GM23338 (cell line): ENCODE results near the gene SMG9. TPM values are rescaled to one million over a fixed set of nuclear protein-coding genes. Genes with fewer than 3 reads are reported as not detected.

ENCODE experiments used
- ATAC-seq: fragments of 200-7000 bp; cut with Tn5 transposase; 3 replicates; pipeline ENCODE4 v1.9.1; 2020
- DNase-seq: peaks from one replicate; pipeline ENCODE4 v3.0.0-alpha.2; 2015; ENCODE audit warnings: low spot score
- H2AFZ ChIP-seq: fragments of 200-600 bp; sonication (generic); 2 replicates; pipeline ENCODE4 v1.8.0; 2016; ENCODE audit warnings: antibody characterized with exemption, mild to moderate bottlenecking, moderate library complexity
- H3F3A ChIP-seq: fragments of 200-600 bp; sonication (generic); replicated peaks from 2 replicates; pipeline ENCODE4 v1.8.0; 2017; ENCODE audit warnings: antibody characterized with exemption, mixed run types, low read depth
- H3K27ac ChIP-seq: fragments of 200-600 bp; sonication (generic); 2 replicates; pipeline ENCODE4 v1.6.1; 2016; ENCODE audit warnings: low read depth
- H3K27me3 ChIP-seq: fragments of 200-600 bp; sonication (generic); 2 replicates; pipeline ENCODE4 v1.8.0; 2016; ENCODE audit warnings: mild to moderate bottlenecking, mixed run types, moderate library complexity; ENCODE audit not compliant: insufficient read depth
- H3K36me3 ChIP-seq: fragments of 200-600 bp; sonication (generic); 2 replicates; pipeline ENCODE4 v1.8.0; 2016; ENCODE audit warnings: mild to moderate bottlenecking; ENCODE audit not compliant: insufficient read depth
- H3K4me1 ChIP-seq: fragments of 200-600 bp; sonication (generic); 2 replicates; pipeline ENCODE4 v1.8.0; 2016; ENCODE audit warnings: mild to moderate bottlenecking, moderate library complexity; ENCODE audit not compliant: insufficient read depth
- H3K4me2 ChIP-seq: fragments of 200-600 bp; sonication (generic); 2 replicates; pipeline ENCODE4 v1.7.1; 2017; ENCODE audit warnings: mixed run types
- H3K4me3 ChIP-seq: fragments of 200-600 bp; sonication (generic); 2 replicates; pipeline ENCODE4 v1.6.1; 2016; ENCODE audit warnings: mixed run types
- H3K79me2 ChIP-seq: fragments of 200-600 bp; sonication (generic); replicated peaks from 2 replicates; pipeline ENCODE4 v1.8.0; 2017; ENCODE audit warnings: mild to moderate bottlenecking; ENCODE audit not compliant: insufficient read depth
- H3K9me2 ChIP-seq: fragments of 200-600 bp; sonication (generic); 2 replicates; pipeline ENCODE4 v1.8.0; 2017; ENCODE audit not compliant: insufficient read depth
- H4K20me1 ChIP-seq: fragments of 200-600 bp; sonication (generic); replicated peaks from 2 replicates; pipeline ENCODE4 v1.8.0; 2017; ENCODE audit warnings: mild to moderate bottlenecking; ENCODE audit not compliant: insufficient read depth
- H3K27ac Mint-ChIP-seq: 2 replicates; pipeline ENCODE4 v1.8.0; 2020; ENCODE audit warnings: inconsistent platforms, mild to moderate bottlenecking, moderate library complexity, mixed read lengths
- H3K27me3 Mint-ChIP-seq: 3 replicates; pipeline ENCODE4 v1.8.0; 2022; ENCODE audit warnings: low read depth, mild to moderate bottlenecking, moderate library complexity, mixed read lengths, inconsistent platforms; ENCODE audit not compliant: insufficient read depth, poor library complexity
- H3K36me3 Mint-ChIP-seq: 3 replicates; pipeline ENCODE4 v1.8.0; 2021; ENCODE audit warnings: low read depth, mild to moderate bottlenecking, inconsistent platforms, moderate library complexity, mixed read lengths
- H3K4me1 Mint-ChIP-seq: 3 replicates; pipeline ENCODE4 v1.8.0; 2020; ENCODE audit warnings: mild to moderate bottlenecking, inconsistent platforms, mixed read lengths
- H3K4me3 Mint-ChIP-seq: 3 replicates; pipeline ENCODE4 v1.8.0; 2021; ENCODE audit warnings: moderate library complexity, mild to moderate bottlenecking, inconsistent platforms, mixed read lengths
- H3K9me3 Mint-ChIP-seq: 3 replicates; pipeline ENCODE4 v1.8.0; 2020; ENCODE audit warnings: moderate library complexity, mild to moderate bottlenecking, inconsistent platforms, mixed read lengths
- CREB1 ChIP-seq: fragments of 250-450 bp; sonication (Bioruptor Pico); IDR thresholded peaks from 2 replicates; pipeline ENCODE4 v1.5.0; 2020; ENCODE audit warnings: low read depth, mild to moderate bottlenecking, moderate library complexity
- CTCF ChIP-seq, 2 experiments: fragments of 200-600 bp in 1 of 2; sonication (generic) in 1 of 2; conservative IDR thresholded peaks; 2 replicates each; pipeline versions ENCODE4 v1.5.1 to v1.6.1; 2016 to 2017; ENCODE audit warnings: antibody characterized with exemption in 2 of 2, low read depth in 2 of 2, mild to moderate bottlenecking in 2 of 2, moderate library complexity in 1 of 2
- EZH2phosphoT487 ChIP-seq: fragments of 200-600 bp; sonication (generic); IDR thresholded peaks from one replicate; pipeline ENCODE4 v1.8.1; 2018; ENCODE audit warnings: antibody characterized with exemption; ENCODE audit not compliant: unreplicated experiment
- JUNB ChIP-seq: IDR thresholded peaks from one replicate; pipeline ENCODE4 v1.6.1; 2016; ENCODE audit warnings: antibody characterized with exemption; ENCODE audit not compliant: unreplicated experiment
- NANOG ChIP-seq: IDR thresholded peaks from 2 replicates; pipeline ENCODE4 v1.6.1; 2016; ENCODE audit warnings: antibody characterized with exemption, borderline replicate concordance
- REST ChIP-seq: IDR thresholded peaks from one replicate; pipeline ENCODE4 v1.6.1; 2018; ENCODE audit warnings: antibody characterized with exemption; ENCODE audit not compliant: unreplicated experiment
- STAT1 ChIP-seq: IDR thresholded peaks from one replicate; pipeline ENCODE4 v1.6.1; 2016; ENCODE audit warnings: antibody characterized with exemption; ENCODE audit not compliant: unreplicated experiment
- ZNF331 ChIP-seq: fragments of 250-450 bp; sonication (Bioruptor Pico); IDR thresholded peaks from 2 replicates; pipeline ENCODE4 v1.5.0; 2020; ENCODE audit warnings: low read depth, mild to moderate bottlenecking, moderate library complexity
- polyA plus RNA-seq: library from polyadenylated mRNA; unstranded; fragments of >200 nt; fragmentation: Nextera tagmentation; extraction: Ambion mirVana; gene quantifications from 2 replicates; pipeline ENCODE4 v1.2.1, GENCODE V29; 2016
- total RNA-seq: library from RNA; depleted of rRNA; stranded (reverse); fragments of >200 nt; shearing (Covaris generic); gene quantifications from 2 replicates; pipeline ENCODE4 v1.2.3, GENCODE V29; 2014
- TF ChIP-seq, protein P1 (sequence below): fragments of 250-450 bp; sonication (Bioruptor Pico); IDR thresholded peaks from 2 replicates; pipeline ENCODE4 v1.5.0; 2020; ENCODE audit warnings: mild to moderate bottlenecking, moderate library complexity

Gene SMG9
- total and polyA plus RNA-seq, 2 experiments from 2014 or later = 13.2 to 14.0 TPM

DNA sequence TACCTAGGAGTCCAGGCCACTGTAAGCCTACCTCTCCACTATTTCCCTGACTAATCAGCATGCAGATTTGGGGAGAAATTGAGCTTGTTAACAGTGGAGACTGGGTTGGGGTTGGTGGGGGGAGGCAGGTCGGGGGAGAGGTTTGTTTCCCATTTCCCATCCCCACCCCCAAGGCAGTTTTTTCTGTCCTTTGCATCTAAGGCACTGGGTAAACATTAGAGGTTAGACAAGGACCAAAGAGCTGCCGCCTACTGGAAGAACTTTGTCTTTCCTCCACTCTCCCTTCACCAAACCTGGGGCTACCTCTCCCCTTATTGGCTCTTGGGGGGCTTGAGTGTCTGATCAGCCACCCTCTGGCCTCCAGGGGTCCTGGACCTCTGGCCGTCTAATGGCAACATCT, 25.1 kb upstream of the SMG9 start:
- Mint-ChIP-seq H3K27me3 (peaks cover 26% of the 10 kb centered on the region), H3K9me3 (no peaks in the 10 kb centered on the region; the same call in 2 of the 3 replicates), H3K36me3 (no peaks in the 10 kb centered on the region), H3K4me3 (no peak overlapping the region; the same call in 2 of the 3 replicates), H3K27ac (no peak overlapping the region), H3K4me1 (peaks cover 42% of the 10 kb centered on the region)
- Histone ChIP-seq H3K27ac (no peak overlapping the region), H3K9me2 (no peaks in the 10 kb centered on the region), H3K27me3 (peaks cover 10% of the 10 kb centered on the region), H3K79me2 (no peaks in the 10 kb centered on the region), H3K4me1 (peaks cover 23% of the 10 kb centered on the region), H2AFZ (no peak overlapping the region; the same call in 1 of the 2 replicates), H4K20me1 (no peaks in the 10 kb centered on the region), H3F3A (no peaks in the 10 kb centered on the region), H3K4me3 (no peak overlapping the region), H3K4me2 (0 out of 2 replicates have a peak overlapping the region, but pooled peaks have one; percentile 1), H3K36me3 (no peaks in the 10 kb centered on the region)
- no peak for ATAC-seq
- peak in 1 of 2 experiments; percentile 18; a peak in 1 of 4 replicates for TF ChIP-seq CTCF (conservative IDR thresholded peaks at IDR 0.05; ENCODE audit: low read depth in 2 of 2)
- TF ChIP-seq JUNB = no peak
- no peak for DNase-seq

DNA sequence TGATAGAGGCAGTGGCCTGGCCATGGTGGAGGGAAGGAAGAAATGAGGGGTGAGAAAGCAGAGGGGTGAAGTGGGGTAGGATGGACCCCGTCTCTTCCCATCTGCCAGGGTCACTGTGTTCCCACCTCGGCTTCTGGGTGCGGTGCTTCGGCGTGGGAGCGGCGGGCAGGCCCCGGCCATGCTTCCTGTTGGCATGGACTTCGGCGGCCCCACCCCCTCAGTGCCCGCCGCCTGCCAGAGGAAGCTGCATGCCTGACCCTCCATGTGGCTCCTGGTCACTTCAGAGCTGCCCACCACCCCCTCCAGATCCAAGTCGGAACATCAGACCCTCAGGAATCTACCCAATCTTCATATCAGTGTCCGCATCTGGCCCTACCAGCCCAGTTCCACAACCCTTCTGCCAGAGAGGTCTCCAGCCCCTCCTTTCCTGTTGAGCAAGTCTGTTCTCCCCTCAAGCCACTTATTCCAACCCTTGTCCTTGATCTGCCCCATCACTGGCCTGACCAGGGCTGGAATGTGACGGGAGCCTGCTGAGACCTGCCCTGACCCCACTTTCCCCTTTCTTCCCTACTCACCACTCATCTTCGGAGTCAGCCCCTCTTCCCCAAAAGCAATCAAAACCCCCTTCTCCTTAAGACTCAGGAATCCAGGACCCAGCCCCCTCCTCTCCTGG, 24.5 kb upstream of the SMG9 start:
- no peak overlapping the region for H3K27ac ChIP-seq
- Mint-ChIP-seq H3K9me3 (no peaks in the 10 kb centered on the region; the same call in 2 of the 3 replicates), H3K4me3 (no peak overlapping the region; the same call in 2 of the 3 replicates), H3K27me3 (peaks cover 29% of the 10 kb centered on the region), H3K27ac (no peak overlapping the region), H3K4me1 (peaks cover 44% of the 10 kb centered on the region), H3K36me3 (no peaks in the 10 kb centered on the region)
- DNase-seq (no peak), ATAC-seq (no peak)
- H3K4me2 ChIP-seq = 0 out of 2 replicates have a peak overlapping the region, but pooled peaks have one; percentile 1
- peaks cover 23% of the 10 kb centered on the region for H3K4me1 ChIP-seq
- peaks cover 15% of the 10 kb centered on the region for H3K27me3 ChIP-seq
- no peaks in the 10 kb centered on the region for H4K20me1 ChIP-seq
- no peak overlapping the region for H3K4me3 ChIP-seq
- H3F3A ChIP-seq = no peaks in the 10 kb centered on the region
- no peaks in the 10 kb centered on the region for H3K9me2 ChIP-seq
- H3K36me3 ChIP-seq = no peaks in the 10 kb centered on the region
- no peak overlapping the region; the same call in 1 of the 2 replicates for H2AFZ ChIP-seq
- no peaks in the 10 kb centered on the region for H3K79me2 ChIP-seq
- TF ChIP-seq REST = no peak
- no peak for TF ChIP-seq CREB1 (CRISPR knock-in tag)
- TF ChIP-seq EZH2phosphoT487 = no peak
- TF ChIP-seq, protein P1, sequence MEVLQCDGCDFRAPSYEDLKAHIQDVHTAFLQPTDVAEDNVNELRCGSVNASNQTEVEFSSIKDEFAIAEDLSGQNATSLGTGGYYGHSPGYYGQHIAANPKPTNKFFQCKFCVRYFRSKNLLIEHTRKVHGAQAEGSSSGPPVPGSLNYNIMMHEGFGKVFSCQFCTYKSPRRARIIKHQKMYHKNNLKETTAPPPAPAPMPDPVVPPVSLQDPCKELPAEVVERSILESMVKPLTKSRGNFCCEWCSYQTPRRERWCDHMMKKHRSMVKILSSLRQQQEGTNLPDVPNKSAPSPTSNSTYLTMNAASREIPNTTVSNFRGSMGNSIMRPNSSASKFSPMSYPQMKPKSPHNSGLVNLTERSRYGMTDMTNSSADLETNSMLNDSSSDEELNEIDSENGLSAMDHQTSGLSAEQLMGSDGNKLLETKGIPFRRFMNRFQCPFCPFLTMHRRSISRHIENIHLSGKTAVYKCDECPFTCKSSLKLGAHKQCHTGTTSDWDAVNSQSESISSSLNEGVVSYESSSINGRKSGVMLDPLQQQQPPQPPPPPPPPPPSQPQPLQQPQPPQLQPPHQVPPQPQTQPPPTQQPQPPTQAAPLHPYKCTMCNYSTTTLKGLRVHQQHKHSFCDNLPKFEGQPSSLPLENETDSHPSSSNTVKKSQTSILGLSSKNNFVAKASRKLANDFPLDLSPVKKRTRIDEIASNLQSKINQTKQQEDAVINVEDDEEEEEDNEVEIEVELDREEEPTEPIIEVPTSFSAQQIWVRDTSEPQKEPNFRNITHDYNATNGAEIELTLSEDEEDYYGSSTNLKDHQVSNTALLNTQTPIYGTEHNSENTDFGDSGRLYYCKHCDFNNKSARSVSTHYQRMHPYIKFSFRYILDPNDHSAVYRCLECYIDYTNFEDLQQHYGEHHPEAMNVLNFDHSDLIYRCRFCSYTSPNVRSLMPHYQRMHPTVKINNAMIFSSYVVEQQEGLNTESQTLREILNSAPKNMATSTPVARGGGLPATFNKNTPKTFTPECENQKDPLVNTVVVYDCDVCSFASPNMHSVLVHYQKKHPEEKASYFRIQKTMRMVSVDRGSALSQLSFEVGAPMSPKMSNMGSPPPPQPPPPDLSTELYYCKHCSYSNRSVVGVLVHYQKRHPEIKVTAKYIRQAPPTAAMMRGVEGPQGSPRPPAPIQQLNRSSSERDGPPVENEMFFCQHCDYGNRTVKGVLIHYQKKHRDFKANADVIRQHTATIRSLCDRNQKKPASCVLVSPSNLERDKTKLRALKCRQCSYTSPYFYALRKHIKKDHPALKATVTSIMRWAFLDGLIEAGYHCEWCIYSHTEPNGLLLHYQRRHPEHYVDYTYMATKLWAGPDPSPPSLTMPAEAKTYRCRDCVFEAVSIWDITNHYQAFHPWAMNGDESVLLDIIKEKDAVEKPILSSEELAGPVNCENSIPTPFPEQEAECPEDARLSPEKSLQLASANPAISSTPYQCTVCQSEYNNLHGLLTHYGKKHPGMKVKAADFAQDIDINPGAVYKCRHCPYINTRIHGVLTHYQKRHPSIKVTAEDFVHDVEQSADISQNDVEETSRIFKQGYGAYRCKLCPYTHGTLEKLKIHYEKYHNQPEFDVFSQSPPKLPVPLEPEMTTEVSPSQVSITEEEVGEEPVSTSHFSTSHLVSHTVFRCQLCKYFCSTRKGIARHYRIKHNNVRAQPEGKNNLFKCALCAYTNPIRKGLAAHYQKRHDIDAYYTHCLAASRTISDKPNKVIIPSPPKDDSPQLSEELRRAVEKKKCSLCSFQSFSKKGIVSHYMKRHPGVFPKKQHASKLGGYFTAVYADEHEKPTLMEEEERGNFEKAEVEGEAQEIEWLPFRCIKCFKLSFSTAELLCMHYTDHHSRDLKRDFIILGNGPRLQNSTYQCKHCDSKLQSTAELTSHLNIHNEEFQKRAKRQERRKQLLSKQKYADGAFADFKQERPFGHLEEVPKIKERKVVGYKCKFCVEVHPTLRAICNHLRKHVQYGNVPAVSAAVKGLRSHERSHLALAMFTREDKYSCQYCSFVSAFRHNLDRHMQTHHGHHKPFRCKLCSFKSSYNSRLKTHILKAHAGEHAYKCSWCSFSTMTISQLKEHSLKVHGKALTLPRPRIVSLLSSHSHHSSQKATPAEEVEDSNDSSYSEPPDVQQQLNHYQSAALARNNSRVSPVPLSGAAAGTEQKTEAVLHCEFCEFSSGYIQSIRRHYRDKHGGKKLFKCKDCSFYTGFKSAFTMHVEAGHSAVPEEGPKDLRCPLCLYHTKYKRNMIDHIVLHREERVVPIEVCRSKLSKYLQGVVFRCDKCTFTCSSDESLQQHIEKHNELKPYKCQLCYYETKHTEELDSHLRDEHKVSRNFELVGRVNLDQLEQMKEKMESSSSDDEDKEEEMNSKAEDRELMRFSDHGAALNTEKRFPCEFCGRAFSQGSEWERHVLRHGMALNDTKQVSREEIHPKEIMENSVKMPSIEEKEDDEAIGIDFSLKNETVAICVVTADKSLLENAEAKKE (CRISPR knock-in tag) = no peak
- no peak for TF ChIP-seq STAT1
- TF ChIP-seq NANOG = no peak
- TF ChIP-seq ZNF331 (CRISPR knock-in tag) = no peak
- TF ChIP-seq JUNB = no peak
